ENCODE data around the gene ATP11C.
"Not testable (repeated sequence)": the region's sequence is repeated elsewhere in the genome, so short reads cannot be mapped to it uniquely, and the experiment has no call there.

Gene ATP11C

GRCh38 chrX:139862208-139862607 lies 70.6 kb downstream of the ATP11C start:
- no peak for DNase-seq (ENCODE audit: low spot score)

DNA sequence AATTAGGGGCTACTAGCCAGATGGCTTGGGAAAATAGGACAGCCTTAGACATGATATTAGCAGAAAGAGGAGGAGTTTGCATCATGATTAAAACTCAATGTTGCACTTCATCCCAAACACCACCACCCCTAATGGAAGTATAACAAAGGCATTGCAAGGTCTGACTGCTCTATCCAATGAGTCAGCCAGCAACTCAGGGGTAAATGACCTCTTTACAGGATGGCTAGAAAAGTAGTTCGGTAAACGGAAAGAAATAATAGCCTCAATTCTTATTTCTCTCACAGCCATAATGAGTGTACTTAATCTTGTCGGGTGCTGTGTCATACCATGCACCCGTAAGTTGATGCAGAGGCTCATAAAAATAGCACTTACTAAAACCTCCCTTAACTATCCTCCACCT lies 76.0 kb downstream of the ATP11C start:
- not testable (repeated sequence) for DNase-seq (ENCODE audit: low spot score)

More at GRCh38 chrX:139862208-139862607, 70.6 kb downstream of the ATP11C start:
- TF ChIP-seq, protein P1, sequence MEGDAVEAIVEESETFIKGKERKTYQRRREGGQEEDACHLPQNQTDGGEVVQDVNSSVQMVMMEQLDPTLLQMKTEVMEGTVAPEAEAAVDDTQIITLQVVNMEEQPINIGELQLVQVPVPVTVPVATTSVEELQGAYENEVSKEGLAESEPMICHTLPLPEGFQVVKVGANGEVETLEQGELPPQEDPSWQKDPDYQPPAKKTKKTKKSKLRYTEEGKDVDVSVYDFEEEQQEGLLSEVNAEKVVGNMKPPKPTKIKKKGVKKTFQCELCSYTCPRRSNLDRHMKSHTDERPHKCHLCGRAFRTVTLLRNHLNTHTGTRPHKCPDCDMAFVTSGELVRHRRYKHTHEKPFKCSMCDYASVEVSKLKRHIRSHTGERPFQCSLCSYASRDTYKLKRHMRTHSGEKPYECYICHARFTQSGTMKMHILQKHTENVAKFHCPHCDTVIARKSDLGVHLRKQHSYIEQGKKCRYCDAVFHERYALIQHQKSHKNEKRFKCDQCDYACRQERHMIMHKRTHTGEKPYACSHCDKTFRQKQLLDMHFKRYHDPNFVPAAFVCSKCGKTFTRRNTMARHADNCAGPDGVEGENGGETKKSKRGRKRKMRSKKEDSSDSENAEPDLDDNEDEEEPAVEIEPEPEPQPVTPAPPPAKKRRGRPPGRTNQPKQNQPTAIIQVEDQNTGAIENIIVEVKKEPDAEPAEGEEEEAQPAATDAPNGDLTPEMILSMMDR (IDR thresholded peaks at IDR 0.05; ENCODE audit: extremely low read depth, missing control alignments): no peak

DNA sequence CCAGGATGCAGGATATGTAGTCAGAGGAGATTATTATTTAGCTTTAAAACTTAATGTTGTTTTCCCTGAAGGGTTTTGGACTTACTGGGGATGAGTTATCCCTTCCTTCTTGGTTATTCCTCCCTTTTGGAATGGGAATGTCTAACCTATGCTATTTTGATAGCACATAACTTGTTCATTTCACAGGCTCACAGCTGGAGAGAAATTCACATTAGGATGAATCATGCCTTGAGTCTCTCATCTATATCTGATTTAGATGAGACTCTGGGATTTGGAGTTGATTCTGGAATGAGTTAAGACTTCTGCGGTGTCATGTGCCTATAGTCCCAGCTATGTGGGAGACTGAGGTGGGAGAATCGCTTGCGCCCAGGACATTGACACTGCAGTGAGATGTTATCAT lies 81.1 kb downstream of the ATP11C start:
- TF ChIP-seq, protein P1 (IDR thresholded peaks at IDR 0.05; ENCODE audit: extremely low read depth, missing control alignments): no peak
- no peak for DNase-seq (ENCODE audit: low spot score)

DNA sequence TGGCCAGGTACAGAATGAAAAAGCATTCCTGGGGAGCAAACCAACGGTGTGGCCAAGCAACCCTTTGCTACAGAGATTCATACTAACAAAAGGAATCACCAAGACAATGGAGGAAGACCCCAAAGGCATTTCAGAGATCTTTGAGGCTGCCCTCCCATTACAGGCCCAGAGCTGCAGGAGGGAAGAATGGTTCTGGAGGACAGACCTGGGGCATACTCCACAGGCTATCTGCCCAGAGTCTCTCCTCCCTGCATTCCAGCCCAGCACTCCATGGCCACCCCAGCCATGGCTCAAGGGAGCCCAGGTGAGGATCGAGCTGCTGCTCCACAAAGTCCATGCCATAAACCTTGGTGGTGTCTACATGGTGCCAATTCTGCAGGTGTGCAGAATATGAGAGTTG lies 81.9 kb downstream of the ATP11C start:
- TF ChIP-seq, protein P1 (IDR thresholded peaks at IDR 0.05; ENCODE audit: extremely low read depth, missing control alignments): no peak
- no peak for DNase-seq (ENCODE audit: low spot score)

DNA sequence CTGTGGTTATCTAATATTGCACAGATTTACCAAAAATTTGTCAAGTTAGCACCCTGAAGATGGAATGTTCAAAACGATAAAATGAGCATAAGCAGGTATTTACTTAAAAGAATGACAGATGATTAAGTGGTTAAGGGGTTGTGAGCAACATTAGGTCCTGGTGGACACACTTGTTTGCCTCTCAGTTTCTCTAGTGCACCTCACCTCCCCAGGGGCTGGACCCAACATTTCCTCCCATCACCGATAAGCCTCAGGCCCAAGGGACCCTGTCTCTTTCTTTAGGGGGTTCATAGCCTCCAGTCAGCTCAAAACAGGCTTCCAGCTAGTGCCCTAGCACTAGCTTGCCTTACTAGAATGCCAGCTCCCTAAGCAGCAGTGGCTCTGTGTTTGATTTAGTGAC lies 88.0 kb downstream of the ATP11C start:
- TF ChIP-seq, protein P1 (IDR thresholded peaks at IDR 0.05; ENCODE audit: extremely low read depth, missing control alignments): no peak
- DNase-seq (ENCODE audit: low spot score): peak; percentile 18

DNA sequence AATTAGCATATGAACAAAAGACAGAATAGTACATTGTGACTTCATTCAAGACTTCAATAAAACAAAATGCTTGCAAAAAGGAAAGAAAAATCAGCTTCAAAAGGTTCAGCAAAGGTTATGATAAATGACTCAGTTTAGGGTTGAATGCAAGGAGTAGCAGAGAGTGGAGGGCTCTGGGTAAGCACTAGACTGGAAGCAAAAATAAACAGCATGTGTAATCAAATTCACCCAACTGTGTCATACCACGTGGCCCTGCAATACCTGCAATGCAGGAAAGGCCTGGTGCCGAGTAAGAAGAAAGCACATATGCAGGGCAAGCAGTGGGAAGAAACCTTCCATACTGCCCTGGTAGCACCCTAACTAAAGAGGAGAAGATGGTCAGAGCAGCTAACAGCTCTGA lies 88.7 kb downstream of the ATP11C start:
- TF ChIP-seq, protein P1 (IDR thresholded peaks at IDR 0.05; ENCODE audit: extremely low read depth, missing control alignments): no peak
- peak; percentile 16 for DNase-seq (ENCODE audit: low spot score)

DNA sequence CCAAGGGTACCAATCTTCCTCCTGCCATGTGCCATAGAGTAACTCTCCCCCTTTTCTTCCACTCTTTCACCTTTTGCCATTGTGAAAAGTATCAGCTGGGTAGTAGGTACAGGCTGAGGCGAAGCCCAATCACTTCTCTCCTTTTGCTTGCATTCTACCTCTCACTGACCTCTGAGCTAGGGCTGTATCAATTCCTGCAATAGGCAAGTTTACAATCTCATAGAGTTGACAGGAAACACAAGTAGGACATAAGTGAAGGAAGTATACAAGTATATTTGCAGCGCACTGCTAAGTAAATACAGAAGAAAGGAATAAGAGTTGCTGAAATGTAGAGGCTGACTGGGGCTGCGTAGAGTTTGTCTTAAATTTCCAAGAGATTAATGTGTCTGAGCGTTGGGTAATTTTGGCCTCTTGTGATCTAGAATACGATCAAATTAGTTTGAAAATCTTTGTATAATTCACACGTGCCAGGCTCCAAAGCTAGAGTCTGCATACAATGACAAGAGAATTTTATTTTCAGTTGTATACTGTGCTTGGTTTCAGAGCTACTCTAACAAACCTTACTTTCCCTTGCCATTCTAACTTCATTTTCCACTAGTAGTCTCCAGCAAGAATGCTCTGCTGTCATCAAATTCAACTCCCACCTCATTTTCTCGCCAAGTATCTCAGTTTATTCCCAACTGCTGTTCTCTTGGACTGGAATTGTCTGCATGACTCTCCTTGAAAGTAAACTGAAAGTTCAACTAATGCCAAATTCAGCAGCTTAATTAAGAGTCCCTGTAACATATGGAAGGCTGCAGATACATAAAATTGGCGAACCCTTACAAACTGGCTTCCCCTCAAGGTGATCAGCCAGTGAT lies 90.3 kb downstream of the ATP11C start:
- TF ChIP-seq, protein P1 (IDR thresholded peaks at IDR 0.05; ENCODE audit: extremely low read depth, missing control alignments): no peak
- DNase-seq (ENCODE audit: low spot score): no peak

- DNase-seq (ENCODE audit: low spot score): not testable (repeated sequence)
Measured at GRCh38 chrX:139836335-139836734, 96.5 kb downstream of the ATP11C start.

Measured in GM20000 (cell line).